Measurements from ENCODE around the gene GSG1.

DNA sequence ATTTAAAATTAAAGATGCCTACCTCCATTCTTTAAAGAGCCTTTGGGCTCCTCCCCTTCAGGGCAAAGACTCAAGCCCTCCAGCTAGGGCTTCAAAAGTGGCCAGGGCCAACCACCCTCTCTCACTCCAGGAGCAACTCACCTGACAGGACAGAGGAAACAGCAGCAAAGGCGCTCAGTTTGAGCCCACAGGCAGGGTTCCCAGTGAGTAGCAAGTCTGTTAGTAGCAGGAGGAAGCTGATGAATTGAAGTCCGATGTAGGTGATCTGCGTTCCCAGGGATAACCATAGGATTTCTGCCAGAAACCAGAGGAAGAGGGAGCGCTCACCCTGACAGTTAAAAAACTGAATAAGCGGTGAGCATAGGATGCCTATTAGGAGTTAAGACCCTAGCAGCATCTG lies 15.7 kb downstream of the GSG1 start:
- TF ChIP-seq POLR2AphosphoS5 (IDR thresholded peaks at IDR 0.05), result no peak
- TF ChIP-seq, protein P1, sequence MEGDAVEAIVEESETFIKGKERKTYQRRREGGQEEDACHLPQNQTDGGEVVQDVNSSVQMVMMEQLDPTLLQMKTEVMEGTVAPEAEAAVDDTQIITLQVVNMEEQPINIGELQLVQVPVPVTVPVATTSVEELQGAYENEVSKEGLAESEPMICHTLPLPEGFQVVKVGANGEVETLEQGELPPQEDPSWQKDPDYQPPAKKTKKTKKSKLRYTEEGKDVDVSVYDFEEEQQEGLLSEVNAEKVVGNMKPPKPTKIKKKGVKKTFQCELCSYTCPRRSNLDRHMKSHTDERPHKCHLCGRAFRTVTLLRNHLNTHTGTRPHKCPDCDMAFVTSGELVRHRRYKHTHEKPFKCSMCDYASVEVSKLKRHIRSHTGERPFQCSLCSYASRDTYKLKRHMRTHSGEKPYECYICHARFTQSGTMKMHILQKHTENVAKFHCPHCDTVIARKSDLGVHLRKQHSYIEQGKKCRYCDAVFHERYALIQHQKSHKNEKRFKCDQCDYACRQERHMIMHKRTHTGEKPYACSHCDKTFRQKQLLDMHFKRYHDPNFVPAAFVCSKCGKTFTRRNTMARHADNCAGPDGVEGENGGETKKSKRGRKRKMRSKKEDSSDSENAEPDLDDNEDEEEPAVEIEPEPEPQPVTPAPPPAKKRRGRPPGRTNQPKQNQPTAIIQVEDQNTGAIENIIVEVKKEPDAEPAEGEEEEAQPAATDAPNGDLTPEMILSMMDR (IDR thresholded peaks at IDR 0.05), result no peak
